Activated CD4-positive, alpha-beta T cell treated with anti-CD3 and anti-CD28 coated beads for 36 hours (primary cell): ENCODE results near the gene ZCCHC7. TPM values are rescaled to one million over a fixed set of nuclear protein-coding genes. Genes with fewer than 3 reads are reported as not detected.
A peak's percentile ranks its signal among the peaks of the same experiment; 100 is the strongest.
"Not testable (repeated sequence)": the region's sequence is repeated elsewhere in the genome, so short reads cannot be mapped to it uniquely, and the experiment has no call there.

Experiments used
- ATAC-seq: fragments of 200-7000 bp; cut with Tn5 transposase; one replicate; pipeline ENCODE4 v1.10.0; 2021; ENCODE audit warnings: mild to moderate bottlenecking, moderate library complexity
- CTCF ChIA-PET: fragments of 350-600 bp; sonication (Branson Sonifier 250); formaldehyde crosslinking; loops from one replicate; lab custom pipeline; 2021; ENCODE audit warnings: antibody characterized with exemption; lab: Charles Lee
- POLR2A ChIA-PET: fragments of 350-600 bp; sonication (Branson Sonifier 250); formaldehyde crosslinking; loops from one replicate; lab custom pipeline; 2021; ENCODE audit warnings: antibody characterized with exemption, inconsistent platforms; lab: Charles Lee
- DNase-seq: peaks from one replicate; pipeline ENCODE4 v3.0.0-alpha.2; 2020
- H3K27ac Mint-ChIP-seq: one replicate; pipeline ENCODE4 v1.8.0; 2021; ENCODE audit warnings: mixed read lengths
- H3K27me3 Mint-ChIP-seq: one replicate; pipeline ENCODE4 v1.8.0; 2021; ENCODE audit warnings: mixed read lengths
- H3K36me3 Mint-ChIP-seq: one replicate; pipeline ENCODE4 v1.8.0; 2021; ENCODE audit warnings: low read depth, mixed read lengths
- H3K4me1 Mint-ChIP-seq: one replicate; pipeline ENCODE4 v1.8.0; 2021; ENCODE audit warnings: mixed read lengths
- H3K4me3 Mint-ChIP-seq: one replicate; pipeline ENCODE4 v1.8.0; 2021; ENCODE audit warnings: mild to moderate bottlenecking, moderate library complexity, mixed read lengths
- H3K9me3 Mint-ChIP-seq: one replicate; pipeline ENCODE4 v1.8.0; 2021; ENCODE audit warnings: low read depth, mixed read lengths
- intact Hi-C, 2 experiments: fragments of 100-400 bp; cut with DNase I in 1 of 2; cut with micrococcal nuclease in 1 of 2; formaldehyde crosslinking; loops; one replicate each; pipeline versions ENCODE4 v1.14.2 to v1.15.1; 2022 to 2024; cut with DNase I, micrococcal nuclease
- total RNA-seq, 2 experiments: library from RNA; stranded (reverse); gene quantifications; one replicate each; pipeline ENCODE4 v1.2.3, GENCODE V29; 2021

ZCCHC7 gene
- 10 to 100 TPM; 29.9 to 50.2 TPM for total RNA-seq

DNA sequence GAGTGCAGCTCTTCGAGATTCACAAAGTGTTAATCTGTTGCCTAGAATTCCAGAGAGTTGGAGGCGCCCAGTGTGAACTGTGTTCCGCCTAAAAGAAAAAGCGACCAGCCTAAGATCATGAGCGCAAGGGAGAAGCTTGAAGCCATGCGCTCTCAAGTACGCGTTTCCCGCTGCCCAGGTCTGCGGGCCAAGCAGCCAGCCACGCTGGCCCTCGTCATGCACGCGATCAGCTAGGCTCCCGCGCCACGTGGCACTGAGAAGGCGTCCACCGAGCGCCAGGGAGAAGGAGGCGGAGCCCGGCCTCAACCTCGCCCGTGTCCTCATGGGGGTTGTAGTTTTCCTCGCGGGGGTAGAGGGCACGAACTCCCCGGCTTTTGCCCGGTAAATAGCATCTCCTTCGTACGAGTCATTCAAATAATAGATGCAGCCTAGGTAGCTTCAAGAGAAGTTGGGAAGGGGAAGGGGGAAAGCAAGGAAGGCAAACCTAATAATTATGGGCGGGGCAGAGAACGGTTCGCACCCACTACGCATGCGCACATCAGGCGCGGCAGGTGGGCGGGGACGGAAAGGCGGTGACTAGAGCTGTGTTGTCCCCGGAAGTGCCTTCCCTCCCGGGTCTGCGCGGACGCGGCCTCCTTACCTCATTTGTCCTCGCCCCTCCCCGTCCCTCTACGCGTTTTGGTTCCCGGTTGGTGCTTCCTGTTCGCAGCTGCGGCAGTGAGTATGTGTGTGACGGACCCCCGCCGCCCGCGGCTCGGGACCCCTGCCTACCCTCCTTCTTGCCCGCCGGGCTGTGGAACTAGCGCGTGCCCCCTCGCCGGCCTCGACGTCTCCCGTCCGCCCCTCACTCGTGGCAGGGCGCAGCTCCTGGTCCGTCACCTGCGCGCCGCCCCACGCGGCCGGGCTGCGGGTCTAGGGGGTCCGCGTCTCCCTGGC lies at the start of gene ZCCHC7:
TSS of gene ZCCHC7 (plus strand) at position 668 of the 936 bp plus-strand sequence.
- Mint-ChIP-seq H3K4me1 (peaks cover 31% of the 10 kb centered on the region), H3K4me3 (peak within 1 kb of the TSS; percentile 80), H3K27ac (peak within 1 kb of the TSS; percentile 96), H3K9me3 (peaks cover 2% of the 10 kb centered on the region), H3K27me3 (no peaks in the 10 kb centered on the region), H3K36me3 (peaks cover 12% of the 10 kb centered on the region)
- DNase-seq (peak; percentile 98), ATAC-seq (peak; percentile 98)
- intact Hi-C loops: loop anchor here (1.0 to 5.0 kb wide), 12 partner anchors 41 to 720 kb away; partner anchors contain the start of genes GRHPR (in 2 of the 2), POLR1E (in 1 of the 2), RNF38 (in 1 of the 2) and TOMM5 (in 1 of the 2)
- ChIA-PET CTCF (interaction anchor here (0.6 to 1.6 kb wide), 5 partner anchors 8 to 291 kb away, joined by 3 to 6 read pairs (median 4); no protein-coding TSS in a partner anchor), POLR2A (interaction anchor here (0.6 to 1.1 kb wide), 6 partner anchors 15 to 401 kb away, joined by 3 to 9 read pairs (median 4); no protein-coding TSS in a partner anchor)

DNA sequence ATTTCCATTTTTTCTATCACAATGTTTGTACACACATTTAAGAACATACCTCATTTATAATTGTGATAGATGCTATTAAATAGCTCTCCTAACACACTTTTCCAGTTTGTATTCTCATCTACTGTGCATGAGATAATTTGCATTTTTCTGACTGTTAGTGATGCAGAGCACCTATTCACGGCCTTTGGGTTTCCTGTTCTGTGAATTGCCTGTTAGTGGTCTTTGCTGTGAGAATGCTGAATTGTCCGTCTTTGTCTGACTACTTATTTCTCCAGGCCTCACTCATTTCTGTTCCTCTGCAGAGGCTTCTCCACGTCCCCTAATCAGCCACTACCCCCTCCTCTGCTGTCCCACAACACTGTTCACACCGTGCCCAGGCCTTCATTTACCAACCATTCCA lies 45.6 kb upstream of the ZCCHC7 start:
- CTCF ChIA-PET, H3K9me3 Mint-ChIP-seq, H3K36me3 Mint-ChIP-seq, ATAC-seq, POLR2A ChIA-PET, H3K4me3 Mint-ChIP-seq, H3K27me3 Mint-ChIP-seq, intact Hi-C loops, H3K27ac Mint-ChIP-seq, DNase-seq, H3K4me1 Mint-ChIP-seq: not testable (repeated sequence)

DNA sequence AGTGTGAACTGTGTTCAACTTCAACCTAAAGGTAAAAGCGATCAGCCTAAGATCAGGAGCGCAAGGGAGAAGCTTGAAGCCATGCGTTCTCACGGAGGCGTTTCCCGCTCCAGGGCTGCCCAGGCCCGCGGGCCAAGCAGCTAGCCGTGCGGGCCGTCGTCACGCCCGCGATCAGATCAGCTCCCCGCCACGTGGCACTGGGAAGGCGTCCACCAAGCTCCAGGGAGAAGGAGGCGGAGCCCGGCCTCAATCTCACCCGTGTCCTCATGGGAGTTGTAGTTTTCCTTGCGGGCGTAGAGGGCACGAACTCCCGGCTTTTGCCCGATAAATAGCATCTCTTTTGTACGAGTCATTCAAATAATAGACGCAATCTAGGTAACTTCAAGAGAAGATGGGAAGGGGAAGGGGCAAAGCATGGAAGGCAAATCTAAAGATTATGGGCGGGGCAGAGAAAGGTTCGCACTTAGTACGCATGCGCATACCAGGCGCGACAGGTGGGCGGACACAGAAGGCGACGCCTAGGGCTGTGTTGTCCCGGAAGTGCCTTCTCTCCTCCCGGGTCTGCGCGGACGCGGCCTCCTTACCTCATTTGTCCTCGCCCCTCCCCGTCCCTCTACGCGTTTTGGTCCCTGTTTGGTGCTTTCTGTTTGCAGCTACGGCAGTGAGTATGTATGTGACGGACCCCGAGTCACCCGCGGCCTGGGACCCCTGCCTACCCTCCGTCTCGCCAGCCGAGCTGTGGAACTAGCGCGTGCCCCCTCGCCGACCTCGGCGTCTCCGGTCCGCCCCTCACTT lies 40.8 kb upstream of the ZCCHC7 start:
- Mint-ChIP-seq H3K4me3 (peak overlapping the region; percentile 94), H3K36me3 (peaks cover 15% of the 10 kb centered on the region), H3K27ac (peak overlapping the region; percentile 96), H3K9me3 (no peaks in the 10 kb centered on the region), H3K4me1 (peaks cover 42% of the 10 kb centered on the region), H3K27me3 (peaks cover 3% of the 10 kb centered on the region)
- ChIA-PET CTCF (interaction anchor here (0.6 to 1.3 kb wide), 6 partner anchors 10 to 222 kb away, joined by 3 to 5 read pairs (median 4); no protein-coding TSS in a partner anchor), POLR2A (interaction anchor here (0.5 to 1.5 kb wide), 4 partner anchors 41 to 279 kb away, joined by 3 to 9 read pairs (median 4); partner anchors contain the start of gene ZCCHC7)
- ATAC-seq: peak; percentile 98
- intact Hi-C loops: loop anchor here (1.0 to 5.0 kb wide), 14 partner anchors 41 to 406 kb away; partner anchors contain the start of genes ZCCHC7 (in 2 of the 2), GRHPR (in 1 of the 2), POLR1E (in 1 of the 2) and ZBTB5 (in 1 of the 2)
- peak; percentile 97 for DNase-seq

DNA sequence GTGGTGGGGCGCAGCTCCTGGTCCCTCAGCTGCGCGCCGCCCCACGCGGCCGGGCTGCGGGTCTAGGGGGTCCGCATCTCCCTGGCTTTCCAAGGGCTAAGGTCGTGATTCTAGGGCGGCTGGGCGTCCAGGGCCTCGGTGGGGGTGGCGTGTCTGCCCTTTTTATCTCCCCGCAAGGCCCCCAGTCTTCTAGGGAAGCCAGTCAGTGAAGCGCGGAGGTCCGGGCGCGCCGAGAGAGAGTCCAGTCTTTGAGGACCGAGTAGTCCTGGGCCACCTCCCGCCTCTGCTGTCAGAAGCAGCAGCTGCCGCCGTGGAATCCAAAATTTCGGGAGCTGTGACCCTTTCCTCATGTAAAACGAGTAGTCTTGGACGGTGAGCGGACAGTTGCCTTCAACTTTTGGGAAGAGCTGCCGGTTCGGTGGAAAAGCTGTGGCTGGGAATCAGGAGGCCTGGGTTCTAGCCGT lies 40.2 kb upstream of the ZCCHC7 start:
- not testable (repeated sequence) for H3K27me3 Mint-ChIP-seq, DNase-seq, H3K9me3 Mint-ChIP-seq
- peaks cover 48% of the 10 kb centered on the region for H3K4me1 Mint-ChIP-seq
- H3K27ac Mint-ChIP-seq: peak overlapping the region; percentile 96
- ChIA-PET POLR2A (interaction anchor here (0.6 to 1.5 kb wide), 5 partner anchors 40 to 278 kb away, joined by 3 to 9 read pairs (median 4); partner anchors contain the start of gene ZCCHC7), CTCF (interaction anchor here (0.6 to 2.5 kb wide), 4 partner anchors 39 to 221 kb away, joined by 3 to 6 read pairs (median 4); partner anchors contain the start of gene ZCCHC7)
- peak; percentile 11 for ATAC-seq
- peak overlapping the region; percentile 94 for H3K4me3 Mint-ChIP-seq
- H3K36me3 Mint-ChIP-seq: peaks cover 17% of the 10 kb centered on the region
- intact Hi-C loops: loop anchor here (5.0 kb wide), 2 partner anchors 107 to 222 kb away; no protein-coding TSS in a partner anchor

DNA sequence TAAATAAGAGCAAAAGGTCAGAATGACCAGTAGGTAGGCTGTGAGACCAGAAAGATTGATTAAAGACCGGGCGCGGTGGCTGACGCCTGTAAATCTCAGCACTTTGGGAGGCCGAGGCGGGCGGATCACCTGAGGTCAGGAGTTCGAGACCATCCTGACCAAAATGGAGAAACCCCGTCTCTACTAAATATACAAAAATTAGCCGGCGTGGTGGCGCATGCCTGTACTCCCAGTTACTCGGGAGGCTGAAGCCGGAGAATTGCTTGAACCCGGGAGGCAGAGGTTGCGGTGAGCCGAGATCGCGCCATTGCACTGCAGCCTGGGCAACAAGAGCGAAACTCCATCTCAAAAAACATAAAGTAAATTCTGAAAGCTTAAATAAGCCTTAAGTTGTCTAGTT lies 38.9 kb upstream of the ZCCHC7 start:
- CTCF ChIA-PET: interaction anchor here (0.8 to 2.5 kb wide), 2 partner anchors 39 to 57 kb away, joined by 3 to 6 read pairs; partner anchors contain the start of gene ZCCHC7
- Mint-ChIP-seq H3K36me3 (peaks cover 28% of the 10 kb centered on the region), H3K4me3 (peak overlapping the region; percentile 94), H3K4me1 (peaks cover 55% of the 10 kb centered on the region), H3K27ac (peak overlapping the region; percentile 65)
- not testable (repeated sequence) for DNase-seq, ATAC-seq, H3K27me3 Mint-ChIP-seq, H3K9me3 Mint-ChIP-seq
- POLR2A ChIA-PET: interaction anchor here (1.2 kb wide), 1 partner anchor 39 kb away, joined by 5 read pairs; the partner anchor contains the start of gene ZCCHC7
- intact Hi-C loops: loop anchor here (5.0 kb wide), 2 partner anchors 106 to 221 kb away; no protein-coding TSS in a partner anchor

DNA sequence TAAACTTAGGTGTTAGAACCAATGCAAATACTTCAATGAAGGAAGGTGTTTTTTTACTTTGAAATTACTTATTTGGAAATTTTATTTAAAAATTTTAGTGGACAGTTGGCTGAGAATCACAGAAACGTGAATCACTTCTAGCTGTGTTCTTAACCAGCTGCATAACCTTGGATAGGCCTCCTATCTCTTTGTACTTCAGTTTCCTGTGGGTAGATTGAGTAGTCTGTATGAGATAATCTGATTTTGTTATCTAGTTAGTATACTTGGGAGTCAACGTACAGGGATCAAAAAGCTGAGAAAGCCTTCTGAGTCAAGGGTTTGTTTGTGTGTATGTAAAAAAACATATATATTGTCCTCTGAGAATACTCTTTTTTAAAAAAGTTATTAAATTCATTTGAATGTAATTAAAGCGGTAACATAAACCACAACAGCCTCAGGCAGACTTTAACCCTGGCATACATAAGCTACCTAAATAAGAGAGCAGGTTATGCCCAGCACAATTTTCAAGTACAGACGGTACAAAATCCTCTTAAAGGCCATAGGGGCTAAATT lies 38.1 kb upstream of the ZCCHC7 start:
- Mint-ChIP-seq H3K4me1 (peaks cover 55% of the 10 kb centered on the region), H3K27me3 (no peaks in the 10 kb centered on the region), H3K4me3 (peak overlapping the region; percentile 94), H3K36me3 (peaks cover 35% of the 10 kb centered on the region), H3K9me3 (no peaks in the 10 kb centered on the region), H3K27ac (no peak overlapping the region)
- CTCF ChIA-PET: interaction anchor here (0.8 to 2.5 kb wide), 3 partner anchors 38 to 376 kb away, joined by 3 to 6 read pairs (median 3); partner anchors contain the start of gene ZCCHC7
- DNase-seq (no peak), ATAC-seq (no peak)
- POLR2A ChIA-PET: interaction anchor here (0.7 kb wide), 1 partner anchor 33 kb away, joined by 4 read pairs; no protein-coding TSS in a partner anchor
- intact Hi-C loops: loop anchor here (5.0 kb wide), 2 partner anchors 105 to 220 kb away; no protein-coding TSS in a partner anchor

DNA sequence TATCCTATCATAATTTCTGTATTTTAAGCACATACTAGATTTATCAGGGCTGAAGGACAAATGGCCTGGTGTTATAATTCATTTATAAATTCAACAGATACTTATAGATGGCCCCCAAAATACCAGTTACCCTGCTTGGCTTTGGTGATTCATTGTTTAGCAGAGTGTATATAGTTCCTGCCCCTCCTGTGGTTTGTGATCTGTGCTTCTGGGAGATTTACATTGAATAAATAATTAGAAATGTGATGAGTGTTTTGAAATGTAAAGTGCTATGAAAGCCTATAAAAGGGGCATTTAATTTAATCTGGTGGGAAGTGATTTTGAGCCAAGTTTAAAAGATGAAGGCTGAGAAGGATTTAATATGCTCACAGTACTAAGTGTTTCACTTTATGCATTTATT lies 36.7 kb upstream of the ZCCHC7 start:
- Mint-ChIP-seq H3K9me3 (no peaks in the 10 kb centered on the region), H3K27ac (no peak overlapping the region), H3K36me3 (peaks cover 46% of the 10 kb centered on the region), H3K4me3 (peak overlapping the region; percentile 27), H3K27me3 (no peaks in the 10 kb centered on the region), H3K4me1 (peaks cover 55% of the 10 kb centered on the region)
- ATAC-seq: no peak
- POLR2A ChIA-PET: no interaction called here
- intact Hi-C loops: loop anchor here (5.0 kb wide), 2 partner anchors 104 to 219 kb away; no protein-coding TSS in a partner anchor
- DNase-seq: no peak
- CTCF ChIA-PET: interaction anchor here (1.2 kb wide), 1 partner anchor 375 kb away, joined by 3 read pairs; no protein-coding TSS in a partner anchor

DNA sequence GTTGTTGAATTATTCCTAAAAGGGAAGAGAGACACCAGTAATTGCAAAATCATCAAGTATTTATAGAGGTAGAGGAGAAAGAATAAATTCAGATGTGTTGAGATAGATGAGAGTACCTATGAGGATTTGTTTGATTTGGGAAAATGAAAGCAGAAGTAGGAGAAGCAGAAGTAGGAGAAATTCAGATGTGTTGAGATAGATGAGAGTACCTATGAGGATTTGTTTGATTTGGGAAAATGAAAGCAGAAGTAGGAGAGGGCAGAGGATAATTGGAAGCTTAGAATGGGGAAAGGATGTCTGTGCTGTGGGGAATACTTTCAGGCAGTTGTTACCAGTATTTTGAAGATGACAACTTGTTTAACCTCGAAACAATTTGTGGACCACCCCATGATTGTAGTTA lies 35.1 kb upstream of the ZCCHC7 start:
- peaks cover 53% of the 10 kb centered on the region for H3K36me3 Mint-ChIP-seq
- no peaks in the 10 kb centered on the region for H3K27me3 Mint-ChIP-seq
- ATAC-seq (no peak), DNase-seq (no peak)
- H3K9me3 Mint-ChIP-seq: no peaks in the 10 kb centered on the region
- ChIA-PET POLR2A (no interaction called here), CTCF (no interaction called here)
- H3K4me3 Mint-ChIP-seq: no peak overlapping the region
- peak overlapping the region; percentile 3 for H3K27ac Mint-ChIP-seq
- peaks cover 55% of the 10 kb centered on the region for H3K4me1 Mint-ChIP-seq
- intact Hi-C loops: no loop called here

DNA sequence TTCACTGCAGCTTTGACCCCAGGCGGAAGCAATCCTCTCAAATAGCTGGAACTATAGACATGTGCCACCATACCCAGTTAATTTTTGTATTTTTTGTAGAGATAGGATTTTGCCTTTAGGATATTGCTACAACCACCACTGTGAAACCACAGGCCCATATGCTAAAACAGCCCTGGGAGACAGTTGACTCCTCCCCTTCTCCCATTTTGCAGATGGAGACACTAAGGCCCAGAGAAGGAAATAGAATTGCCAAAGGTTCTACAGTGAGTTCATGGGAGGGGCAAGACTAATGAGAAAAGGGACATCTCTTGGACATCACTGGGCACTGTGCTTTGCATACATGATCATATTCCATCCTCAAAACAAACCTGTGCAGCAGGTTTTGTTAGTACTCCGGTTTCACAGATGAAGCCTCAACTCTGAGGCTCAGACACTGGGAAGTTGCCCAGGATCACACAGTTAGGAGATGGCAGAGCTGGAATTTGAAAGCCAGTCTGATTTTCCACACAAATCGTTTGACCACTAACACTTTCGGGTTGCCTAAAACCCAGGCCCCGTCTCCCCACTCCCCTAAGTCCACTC lies 27.6 kb upstream of the ZCCHC7 start:
- H3K9me3 Mint-ChIP-seq, CTCF ChIA-PET, DNase-seq, ATAC-seq, H3K27ac Mint-ChIP-seq, H3K27me3 Mint-ChIP-seq, H3K4me1 Mint-ChIP-seq, POLR2A ChIA-PET, intact Hi-C loops, H3K4me3 Mint-ChIP-seq: not testable (repeated sequence)
- peaks cover 14% of the 10 kb centered on the region for H3K36me3 Mint-ChIP-seq

DNA sequence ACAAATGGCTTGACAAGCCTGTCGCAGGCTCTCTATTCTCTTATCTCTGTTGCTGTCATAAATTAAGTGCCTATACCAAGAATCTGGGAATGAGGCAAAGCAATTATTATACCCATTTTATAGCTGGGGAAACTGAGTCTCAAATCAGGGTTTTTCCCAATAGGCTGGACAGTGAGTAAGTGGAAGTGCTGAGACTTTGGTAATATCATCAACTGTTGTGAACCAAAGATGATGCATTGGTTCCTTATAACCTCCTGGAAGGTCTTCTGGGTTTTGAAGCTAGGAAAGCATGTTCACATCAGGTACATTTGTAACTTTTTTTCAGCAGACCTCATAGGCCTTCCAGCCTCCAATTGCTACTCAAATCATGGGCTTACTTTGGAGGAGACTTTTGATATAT lies 25.6 kb upstream of the ZCCHC7 start:
- Mint-ChIP-seq H3K4me3 (no peak overlapping the region), H3K27me3 (no peaks in the 10 kb centered on the region), H3K36me3 (peaks cover 3% of the 10 kb centered on the region), H3K27ac (no peak overlapping the region), H3K9me3 (no peaks in the 10 kb centered on the region), H3K4me1 (peaks cover 3% of the 10 kb centered on the region)
- POLR2A ChIA-PET: no interaction called here
- ATAC-seq (no peak), DNase-seq (no peak)
- CTCF ChIA-PET: no interaction called here
- intact Hi-C loops: no loop called here
